Measurements from ENCODE around the gene MXD4.
"Not testable (repeated sequence)": the region's sequence is repeated elsewhere in the genome, so short reads cannot be mapped to it uniquely, and the experiment has no call there.

MXD4 gene

GRCh38 chr4:2275044-2275397 is 13.1 kb upstream of the MXD4 start:
- not testable (repeated sequence) for DNase-seq (ENCODE audit: low read depth in 2 of 2)

GRCh38 chr4:2274320-2275043 is 12.6 kb upstream of the MXD4 start:
- no peak for DNase-seq (ENCODE audit: low read depth in 2 of 2)

DNA sequence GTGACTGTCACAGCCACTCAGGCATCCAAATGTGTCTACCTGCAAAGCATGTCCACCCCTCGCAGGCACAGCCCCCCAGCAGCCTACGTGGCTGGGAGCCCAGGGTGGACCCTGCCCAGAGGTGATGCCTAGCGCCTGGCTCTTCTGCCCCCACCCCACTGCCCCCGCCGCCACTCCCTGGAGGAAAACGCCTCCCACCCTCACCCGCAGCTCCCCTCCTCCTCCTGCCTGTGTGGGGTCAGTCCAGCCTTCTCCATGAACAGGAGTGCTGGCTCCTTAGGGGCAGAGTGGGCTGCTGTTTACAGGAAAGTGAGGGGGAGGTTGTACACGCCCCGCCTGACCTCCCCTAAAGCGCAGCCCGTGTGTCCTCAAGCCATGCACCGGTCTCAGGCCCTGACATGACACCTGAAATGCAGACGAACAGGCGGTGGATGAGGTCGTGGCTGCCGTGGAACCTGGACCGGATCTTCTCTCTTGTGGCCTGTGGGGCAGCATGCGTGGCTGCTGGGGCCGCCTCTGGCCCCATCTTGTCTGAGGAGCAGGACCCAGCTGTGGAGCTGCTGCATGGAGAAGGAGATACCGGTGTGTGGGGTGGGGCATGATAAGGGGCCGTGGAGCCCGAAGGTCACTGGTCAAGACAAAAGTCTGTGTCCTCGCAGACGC is 11.9 kb upstream of the MXD4 start:
- DNase-seq (ENCODE audit: low read depth in 2 of 2) = no peak

GRCh38 chr4:2273221-2273620 is 11.3 kb upstream of the MXD4 start:
- DNase-seq (ENCODE audit: low read depth in 2 of 2) = no peak

DNA sequence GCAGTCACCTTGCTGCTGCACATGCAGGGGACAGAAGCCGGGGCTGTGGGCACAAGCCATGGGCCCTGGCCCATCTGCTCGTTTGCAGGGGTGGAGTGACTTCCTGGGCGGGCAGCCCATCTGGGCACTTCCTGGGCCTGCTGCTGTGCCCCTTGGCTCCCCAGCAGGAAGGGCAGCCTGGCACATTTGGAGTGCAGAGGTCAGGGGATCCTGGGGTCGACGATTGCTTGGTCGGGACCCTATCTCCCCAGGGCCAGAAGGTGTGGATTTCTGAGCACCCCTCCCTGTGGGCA is 10.9 kb upstream of the MXD4 start:
- no peak for DNase-seq (ENCODE audit: low read depth in 2 of 2)

- no peak for DNase-seq (ENCODE audit: low read depth in 2 of 2)
Observed at GRCh38 chr4:2272026-2272827, 10.3 kb upstream of the MXD4 start.

- DNase-seq (ENCODE audit: low read depth in 2 of 2) = no peak
Observed at GRCh38 chr4:2271279-2272025, 9.5 kb upstream of the MXD4 start.

DNA sequence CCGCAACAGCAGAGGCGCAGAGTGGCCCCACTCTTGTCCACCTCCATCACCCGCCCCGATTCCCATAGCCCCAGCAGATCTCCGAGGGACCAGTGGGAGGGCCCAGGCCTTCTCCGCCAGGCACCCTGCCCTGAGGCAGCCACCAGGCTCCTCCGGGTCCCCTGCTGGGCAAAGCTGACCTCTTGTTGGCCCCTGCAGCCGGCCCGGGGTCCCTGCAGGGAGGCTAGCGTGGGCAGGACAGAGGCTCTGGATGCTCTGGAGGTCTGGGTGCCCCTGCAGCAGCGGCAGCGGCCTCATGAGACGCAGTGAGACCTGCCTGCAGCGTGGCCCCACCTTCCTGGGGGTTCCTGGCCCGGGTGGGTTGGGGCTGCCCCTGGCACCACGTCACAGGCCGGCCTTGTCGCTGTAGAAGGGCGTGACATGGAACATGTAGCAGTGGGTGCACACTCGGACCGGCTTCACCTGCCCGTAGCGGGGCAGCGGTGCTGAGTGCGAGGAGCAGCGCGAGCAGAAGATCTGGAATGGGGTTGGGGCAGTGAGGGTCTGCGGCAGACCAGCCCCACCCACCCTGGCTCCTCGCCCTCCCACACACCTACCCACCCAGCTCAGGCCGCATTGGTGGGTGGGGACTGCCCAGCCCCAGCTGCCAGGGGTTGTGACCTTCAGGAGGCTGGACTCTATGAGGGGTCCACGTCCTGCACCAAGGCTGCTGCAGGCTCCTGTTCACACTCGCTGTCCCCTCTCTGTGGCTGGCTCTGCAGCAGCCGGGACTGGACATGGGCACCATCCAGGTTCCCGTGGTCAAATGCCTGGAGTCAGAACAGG is 8.6 kb upstream of the MXD4 start:
- DNase-seq (ENCODE audit: low read depth in 2 of 2) = no peak

DNA sequence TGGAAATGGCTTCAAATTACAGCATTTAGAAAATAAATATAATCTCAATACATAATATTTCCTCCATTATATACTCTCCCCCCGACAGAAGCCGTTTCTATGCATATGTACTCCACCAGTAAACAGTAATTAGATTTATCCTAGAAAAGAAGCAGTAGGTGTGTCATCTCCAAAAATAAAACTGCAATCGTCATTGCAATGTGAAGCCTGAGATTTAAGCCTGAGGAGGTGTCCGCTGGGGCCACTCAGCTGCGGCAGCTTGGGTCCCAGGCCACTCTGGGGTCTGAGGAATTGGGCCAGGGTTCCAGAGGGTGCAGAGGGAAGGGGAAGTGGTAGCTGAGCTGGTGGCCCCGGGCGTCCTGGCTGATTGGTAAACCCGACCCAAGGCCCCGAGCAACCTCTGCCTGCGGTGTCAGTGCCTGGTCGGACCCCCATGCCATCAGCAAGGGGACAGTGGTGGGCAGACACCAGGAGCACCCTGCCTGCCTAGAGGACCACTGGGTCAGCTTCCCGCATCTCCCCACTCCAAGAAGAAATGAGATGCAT is 7.8 kb upstream of the MXD4 start:
- no peak for DNase-seq (ENCODE audit: low read depth in 2 of 2)

- no peak for DNase-seq (ENCODE audit: low read depth in 2 of 2)
Observed at GRCh38 chr4:2269206-2269531, 7.3 kb upstream of the MXD4 start.

DNA sequence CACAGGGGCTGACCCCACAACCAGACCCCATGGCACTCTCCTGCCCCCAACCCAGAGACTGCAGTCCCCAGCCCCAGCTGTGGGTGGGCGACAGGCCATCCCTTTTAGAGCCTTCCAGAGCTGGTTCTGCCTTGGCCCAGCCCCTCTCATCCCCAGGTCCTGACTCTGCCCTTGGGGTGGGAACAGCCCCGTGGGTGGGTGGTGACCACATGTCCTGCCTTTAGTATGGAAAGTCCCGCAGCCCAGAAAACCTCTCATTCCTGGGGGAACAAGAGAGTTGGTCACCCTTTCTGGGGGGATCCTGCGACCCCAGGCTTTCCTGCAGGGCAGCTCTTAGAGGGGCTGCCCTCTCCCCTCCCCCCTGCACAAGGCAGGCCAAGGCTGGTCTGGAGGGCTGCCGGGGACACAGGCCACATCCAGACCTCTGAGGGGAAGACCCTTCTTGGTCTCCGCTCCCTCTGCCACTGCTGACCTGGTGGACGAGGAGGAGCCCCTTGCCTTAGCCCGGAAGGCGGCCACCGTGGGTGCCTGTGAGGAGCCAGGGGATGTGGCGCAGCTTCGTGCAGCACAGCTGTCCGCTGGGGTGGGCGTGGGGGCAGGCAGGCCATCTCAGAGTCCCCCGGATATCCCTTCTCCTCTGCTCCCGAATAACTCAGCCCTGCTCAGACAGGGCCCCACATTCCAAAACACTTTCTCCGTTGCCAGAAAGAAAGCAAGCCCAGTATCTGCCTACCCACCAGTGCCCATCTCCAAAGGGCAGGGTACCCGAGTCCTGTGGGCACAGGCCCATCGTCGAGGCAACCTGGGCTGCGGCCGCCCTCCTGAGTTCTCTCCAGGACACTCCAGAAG is 6.7 kb upstream of the MXD4 start:
- DNase-seq (ENCODE audit: low read depth in 2 of 2) = no peak

DNA sequence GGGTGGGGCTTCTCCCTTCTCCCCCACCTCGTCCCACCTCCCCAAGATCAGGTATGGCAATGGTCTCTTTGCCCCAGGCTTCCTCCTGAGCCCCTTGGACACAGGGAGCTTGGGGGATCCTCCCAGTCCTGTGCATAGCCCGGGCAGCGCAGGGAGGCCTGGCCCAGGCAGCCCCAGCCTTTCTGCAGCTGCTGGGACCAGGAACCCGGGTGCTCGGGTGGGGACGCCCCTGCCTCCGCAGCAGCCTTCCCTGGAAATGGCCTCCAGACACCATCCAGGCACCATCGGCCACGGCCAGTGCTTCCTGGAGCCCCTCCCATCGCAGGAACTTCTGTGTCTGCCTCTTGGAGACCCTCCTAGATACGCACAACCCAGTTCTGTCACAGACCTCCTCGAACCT is 5.9 kb upstream of the MXD4 start:
- DNase-seq (ENCODE audit: low read depth in 2 of 2) = no peak

DNA sequence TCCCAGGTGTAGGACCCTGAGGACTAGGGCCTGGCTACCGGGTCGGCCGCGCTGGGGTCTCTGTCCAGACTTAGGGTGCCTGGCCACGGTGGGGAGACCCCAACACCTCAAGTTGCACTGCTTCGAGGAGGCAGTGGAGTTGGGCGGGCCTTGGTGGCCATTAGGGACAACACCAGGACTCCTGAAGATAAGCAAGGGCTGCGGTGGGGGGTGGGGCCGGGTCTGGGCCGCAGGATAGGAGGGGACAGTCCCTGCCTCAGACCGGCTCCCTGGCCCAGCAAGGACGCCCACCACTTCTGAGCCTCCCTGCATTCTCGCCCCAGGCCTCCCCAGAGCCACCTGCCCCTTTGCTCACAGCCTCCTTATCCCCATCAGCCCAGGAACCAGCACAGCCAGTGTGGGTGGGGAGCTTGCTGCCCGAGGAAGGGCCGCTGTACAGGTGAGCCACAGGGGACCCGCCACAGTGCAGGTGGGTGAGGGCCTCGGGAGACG is 5.5 kb upstream of the MXD4 start:
- DNase-seq (ENCODE audit: low read depth in 2 of 2) = no peak

- DNase-seq (ENCODE audit: low read depth in 2 of 2) = no peak
Observed at GRCh38 chr4:2266821-2267220, 4.9 kb upstream of the MXD4 start.

DNA sequence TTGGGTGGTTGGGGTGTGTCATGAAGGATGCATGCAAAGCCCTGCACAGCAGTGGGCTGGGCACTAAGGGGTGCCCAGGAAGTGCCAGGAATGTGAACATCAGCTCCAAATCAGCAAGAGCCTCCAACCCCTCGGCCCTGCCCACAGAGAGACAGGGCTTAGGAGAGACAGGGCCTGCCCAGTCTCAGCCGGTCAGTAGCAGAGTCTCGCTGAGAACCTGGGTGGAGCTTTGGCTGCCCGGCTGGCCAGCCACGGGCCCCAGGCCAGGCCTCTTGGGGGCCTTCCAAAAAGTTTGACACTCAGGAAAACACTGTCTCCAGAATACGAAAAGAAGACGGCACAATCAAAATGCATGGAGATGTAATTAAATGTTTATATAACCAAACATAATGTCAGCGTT is 4.3 kb upstream of the MXD4 start:
- no peak for DNase-seq (ENCODE audit: low read depth in 2 of 2)

DNA sequence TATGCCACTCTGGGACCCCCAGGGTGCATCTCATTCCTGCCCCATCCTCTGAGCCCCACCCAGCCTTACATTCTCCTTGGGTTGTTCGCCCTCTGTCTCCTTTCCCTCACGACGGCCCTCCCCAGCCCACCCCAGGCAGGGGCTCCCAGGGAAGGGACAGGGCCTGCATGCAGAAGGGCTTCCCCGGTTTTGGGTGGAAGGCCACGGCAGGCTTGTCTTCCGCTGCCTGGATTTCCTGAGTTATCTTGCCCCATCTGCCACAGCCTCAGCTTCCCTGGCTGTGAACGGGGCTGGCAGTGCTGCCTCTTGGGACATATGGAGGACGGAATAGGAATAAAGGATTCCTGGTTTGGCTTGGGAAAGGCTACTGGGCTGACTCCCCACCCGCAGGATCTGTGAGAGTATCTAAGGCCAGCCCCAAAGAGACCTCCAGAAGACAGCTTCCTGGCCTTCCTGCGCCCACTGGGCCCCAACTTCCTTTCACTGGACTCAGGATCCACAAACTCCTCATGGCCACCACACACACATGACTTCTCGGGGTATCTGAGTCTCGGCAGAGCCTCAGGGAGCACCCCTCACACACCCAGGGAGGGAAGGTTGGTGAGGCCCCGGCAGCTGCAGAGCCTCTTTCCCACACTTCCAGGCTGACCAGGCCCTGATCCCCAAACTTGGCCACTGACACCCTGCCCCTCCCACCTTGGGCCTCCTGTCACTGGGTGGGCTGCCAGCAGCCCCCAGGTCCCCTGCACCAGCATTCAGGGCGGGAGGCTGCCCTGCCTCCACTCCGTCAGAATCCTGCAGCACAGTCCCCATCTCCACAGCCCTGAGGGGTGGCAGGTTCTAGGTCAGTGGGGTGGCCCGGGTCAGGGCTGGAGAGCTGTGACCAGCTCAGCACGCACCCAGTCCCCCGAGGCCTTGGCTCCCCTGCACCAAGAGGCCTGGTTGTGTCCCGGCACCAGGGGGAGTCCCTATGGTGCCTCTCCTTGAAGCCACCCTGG is 3.5 kb upstream of the MXD4 start:
- DNase-seq (ENCODE audit: low read depth in 2 of 2) = no peak

DNA sequence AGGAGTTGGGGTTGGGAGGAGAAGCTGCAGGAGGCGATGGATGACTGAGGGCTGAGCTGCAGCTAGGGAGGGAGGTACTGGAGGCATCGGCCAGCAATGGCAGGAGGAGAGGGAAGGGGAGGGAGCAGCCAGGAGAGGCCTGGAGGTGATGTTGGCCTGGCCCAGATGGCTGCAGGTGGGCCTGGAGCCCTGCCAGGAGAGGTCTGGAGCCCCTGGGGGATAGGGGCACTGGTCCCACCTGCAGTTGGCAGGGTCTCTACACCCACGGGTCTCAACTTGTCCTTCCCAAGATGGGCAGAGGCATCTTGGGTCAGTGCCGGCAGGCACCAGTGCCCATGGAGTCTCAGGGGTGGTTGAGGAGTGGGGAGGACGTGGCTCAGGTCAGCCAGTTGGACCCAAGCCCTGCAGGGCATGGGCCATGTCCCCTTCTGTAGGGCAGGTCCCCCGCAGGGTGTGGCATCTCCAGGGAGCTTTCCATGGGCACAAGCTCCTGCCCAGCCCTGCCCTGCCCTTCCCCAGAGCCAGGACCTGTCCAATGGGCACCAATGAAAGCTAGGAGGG is 2.7 kb upstream of the MXD4 start:
- DNase-seq (ENCODE audit: low read depth in 2 of 2) = no peak

DNA sequence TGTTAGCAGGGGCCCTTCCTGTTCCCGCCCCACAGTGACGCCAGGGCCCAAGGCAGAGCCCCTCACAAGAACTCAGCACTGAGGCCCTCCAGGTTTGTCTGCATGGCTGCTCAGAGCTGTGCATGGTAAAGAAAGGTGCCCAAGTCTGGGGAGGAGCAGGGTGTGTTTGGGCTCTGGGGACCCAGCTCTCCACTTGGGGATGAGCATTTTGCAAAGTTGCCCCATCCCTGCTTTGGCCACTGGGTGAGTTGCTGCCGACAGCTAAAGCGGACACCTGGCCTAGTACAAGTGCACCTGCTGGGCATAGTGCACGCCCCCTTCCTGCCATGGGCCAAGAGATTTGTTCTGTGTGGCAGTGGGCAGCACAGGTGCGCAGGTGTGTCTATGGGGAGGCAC is 2.0 kb upstream of the MXD4 start:
- DNase-seq (ENCODE audit: low read depth in 2 of 2) = no peak

- DNase-seq (ENCODE audit: low read depth in 2 of 2) = no peak
Observed at GRCh38 chr4:2262944-2263250, 988 bp upstream of the MXD4 start.

All from stimulated activated CD8-positive, alpha-beta memory T cell treated with anti-CD3 and anti-CD28 coated beads, Interleukin-7, amount 100 ng/mL, for 4 hours (primary cell).